Naive thymus-derived CD8-positive, alpha-beta T cell (primary cell): ENCODE measurements around the gene YIPF3. TPM values are rescaled to one million over a fixed set of nuclear protein-coding genes. Genes with fewer than 3 reads are reported as not detected.
A peak's percentile ranks its signal among the peaks of the same experiment; 100 is the strongest.

Experiments used
- ATAC-seq, 2 donors: fragments of 150-1000 bp; cut with Tn5 transposase in 1 of 2; sonication (Bioruptor Pico), chemical (Tn5 transposase) in 1 of 2; 1 replicate in 1 of 2; 2 replicates in 1 of 2; pipeline ENCODE4 v1.10.0; 2021; ENCODE audit warnings: mild to moderate bottlenecking in 2 of 2, moderate library complexity in 2 of 2
- POLR2A ChIA-PET: fragments of 350-600 bp; sonication (Branson Sonifier 250); formaldehyde crosslinking; loops from one replicate; lab custom pipeline; 2021; ENCODE audit warnings: antibody characterized with exemption; lab: Charles Lee
- DNase-seq, 10 donors: peaks; one replicate each; pipeline versions ENCODE4 v3.0.0 to v3.0.0-alpha.2; 2020 to 2022
- H3K27ac Mint-ChIP-seq, 10 donors: one replicate each; pipeline ENCODE4 v1.8.0; 2020 to 2022; ENCODE audit warnings: mild to moderate bottlenecking in 10 of 10, mixed read lengths in 10 of 10, moderate library complexity in 4 of 10, inconsistent platforms in 1 of 10
- H3K27me3 Mint-ChIP-seq, 5 donors: one replicate each; pipeline ENCODE4 v1.8.0; 2021 to 2022; ENCODE audit warnings: mixed read lengths in 5 of 5
- H3K36me3 Mint-ChIP-seq, 3 donors: one replicate each; pipeline ENCODE4 v1.8.0; 2020 to 2022; ENCODE audit warnings: mixed read lengths in 3 of 3, mild to moderate bottlenecking in 2 of 3, inconsistent platforms in 1 of 3
- H3K4me1 Mint-ChIP-seq, 4 donors: one replicate each; pipeline ENCODE4 v1.8.0; 2021 to 2022; ENCODE audit warnings: mixed read lengths in 4 of 4
- H3K4me3 Mint-ChIP-seq, 10 donors: one replicate each; pipeline ENCODE4 v1.8.0; 2020 to 2022; ENCODE audit warnings: mild to moderate bottlenecking in 10 of 10, mixed read lengths in 10 of 10, moderate library complexity in 6 of 10, inconsistent platforms in 1 of 10
- H3K9me3 Mint-ChIP-seq, 9 donors: one replicate each; pipeline ENCODE4 v1.8.0; 2020 to 2022; ENCODE audit warnings: mixed read lengths in 9 of 9, mild to moderate bottlenecking in 3 of 9, inconsistent platforms in 1 of 9, moderate library complexity in 1 of 9
- polyA plus RNA-seq, 3 donors: library from polyadenylated mRNA; unstranded; fragments of 300-500 nt; fragmentation: Illumina TruSeq; gene quantifications; one replicate each; pipeline ENCODE4 v1.2.3, GENCODE V29; 2021
- total RNA-seq, 8 experiments: library from RNA in 2 of 8; stranded (reverse) in 2 of 8; gene quantifications; one replicate each; pipeline ENCODE4 v1.2.3 and lab custom pipeline; 2021 to 2026

YIPF3 gene
- total and polyA plus RNA-seq, 5 experiments from 2014 or later, result 58.4 to 77.5 (median 70.4) TPM

- POLR2A ChIA-PET, result interaction anchor here (2.0 kb wide), 1 partner anchor 8 kb away, joined by 4 read pairs; no protein-coding TSS in a partner anchor
- H3K4me1 Mint-ChIP-seq, result peaks cover 10 to 30% (median 25%) of the 10 kb centered on the region in 4 donors
- H3K9me3 Mint-ChIP-seq, result no peaks in the 10 kb centered on the region
- no peak overlapping the region for H3K4me3 Mint-ChIP-seq
- DNase-seq (no peak), ATAC-seq (no peak)
- peak overlapping the region in 1 of 10 donors; percentile 73 for H3K27ac Mint-ChIP-seq
- H3K36me3 Mint-ChIP-seq, result peaks cover 0 to 47% (median 5%) of the 10 kb centered on the region in 3 donors
- H3K27me3 Mint-ChIP-seq, result no peaks in the 10 kb centered on the region
These were observed 19.0 kb downstream of the YIPF3 start for GRCh38 chr6:43497689-43498088.

GRCh38 chr6:43497129-43497396, 19.7 kb downstream of the YIPF3 start:
- peaks cover 0 to 44% (median 5%) of the 10 kb centered on the region in 3 donors for H3K36me3 Mint-ChIP-seq
- H3K27ac Mint-ChIP-seq, result peak overlapping the region in 4 of 10 donors; percentile 23 to 76 (median 63)
- no peak overlapping the region for H3K4me3 Mint-ChIP-seq
- peaks cover 14 to 36% (median 27%) of the 10 kb centered on the region in 4 donors for H3K4me1 Mint-ChIP-seq
- no peaks in the 10 kb centered on the region for H3K27me3 Mint-ChIP-seq
- POLR2A ChIA-PET, result no interaction called here
- H3K9me3 Mint-ChIP-seq, result no peaks in the 10 kb centered on the region
- no peak for ATAC-seq
- no peak for DNase-seq

DNA sequence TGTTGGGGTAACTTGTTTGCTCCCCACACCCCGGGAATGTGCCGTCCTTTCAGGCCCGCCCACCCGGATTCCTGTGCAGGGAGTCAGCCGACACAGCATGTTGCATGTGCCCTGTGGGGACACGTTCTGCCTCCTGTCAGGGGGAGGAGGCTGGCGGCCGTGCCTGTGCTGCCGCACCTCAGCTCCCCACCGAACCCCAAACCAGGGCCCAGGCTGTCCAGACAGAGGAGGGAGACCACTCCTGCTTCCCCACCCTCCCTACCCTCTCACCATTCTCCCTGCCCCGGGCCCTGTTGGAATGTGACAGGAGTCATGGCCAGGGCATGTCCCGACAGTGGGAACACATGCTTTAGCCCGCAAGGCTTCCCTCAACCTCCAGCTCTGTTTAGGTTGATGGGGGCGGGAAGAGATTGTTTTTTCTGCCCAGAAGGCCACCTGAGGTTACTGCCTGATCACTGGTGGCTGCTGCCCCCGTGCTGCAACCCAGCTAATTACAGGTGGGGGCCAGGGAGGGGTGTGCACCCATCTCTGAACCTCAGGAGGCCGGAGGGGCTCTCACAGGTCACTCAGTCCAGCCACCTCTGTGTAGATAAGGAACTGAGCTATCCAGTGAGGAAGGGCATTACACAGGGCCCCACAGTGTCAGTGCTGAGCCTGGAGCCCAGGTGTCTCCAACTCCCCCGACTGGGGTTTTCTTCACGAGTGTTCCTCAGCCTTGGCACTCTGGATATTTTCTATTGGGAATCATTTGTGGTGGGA, 20.2 kb downstream of the YIPF3 start:
- Mint-ChIP-seq H3K4me3 (no peak overlapping the region), H3K36me3 (peaks cover 0 to 39% (median under 1%) of the 10 kb centered on the region in 3 donors), H3K27me3 (no peaks in the 10 kb centered on the region), H3K9me3 (no peaks in the 10 kb centered on the region), H3K4me1 (peaks cover 14 to 36% (median 27%) of the 10 kb centered on the region in 4 donors), H3K27ac (peak overlapping the region in 4 of 10 donors; percentile 27 to 83 (median 75))
- ATAC-seq (no peak), DNase-seq (no peak)
- POLR2A ChIA-PET, result interaction anchor here (0.8 to 1.7 kb wide), 2 partner anchors 11 to 19 kb away, joined by 5 to 6 read pairs; partner anchors contain the start of gene TJAP1

DNA sequence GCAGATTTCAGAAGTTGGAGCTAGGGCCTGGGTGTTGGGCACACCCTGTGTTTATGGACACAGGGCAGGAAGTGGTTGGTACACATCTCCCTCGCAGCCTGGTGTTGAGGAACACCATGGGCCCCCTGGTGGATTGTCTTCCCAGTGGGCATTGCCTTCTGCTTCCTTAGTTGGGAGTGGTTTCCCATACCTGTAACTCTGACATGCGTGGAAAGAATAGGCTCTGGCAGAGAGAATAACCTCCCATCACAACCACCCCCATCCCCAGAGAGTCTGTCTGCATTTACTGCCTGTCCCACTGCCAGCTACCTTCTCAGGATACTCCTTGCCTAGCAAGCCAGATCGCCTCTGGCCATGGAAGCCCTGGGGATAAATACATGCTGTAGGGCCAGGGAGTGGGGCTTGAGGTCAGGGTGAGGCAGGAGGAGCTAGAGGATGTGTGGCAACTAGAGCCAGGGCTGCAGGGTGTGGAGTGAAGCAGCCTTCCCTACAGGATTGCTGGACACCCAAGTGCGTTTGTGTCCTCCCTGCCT, 21.3 kb downstream of the YIPF3 start:
- H3K27me3 Mint-ChIP-seq, result no peaks in the 10 kb centered on the region
- peak overlapping the region in 6 of 10 donors; percentile 9 to 77 (median 34) for H3K4me3 Mint-ChIP-seq
- H3K4me1 Mint-ChIP-seq, result peaks cover 16 to 36% (median 27%) of the 10 kb centered on the region in 4 donors
- ATAC-seq (peak; percentile 60 to 77), DNase-seq (no peak)
- POLR2A ChIA-PET, result interaction anchor here (0.8 to 1.7 kb wide), 2 partner anchors 10 to 18 kb away, joined by 5 to 6 read pairs; partner anchors contain the start of gene TJAP1
- no peaks in the 10 kb centered on the region for H3K9me3 Mint-ChIP-seq
- H3K36me3 Mint-ChIP-seq, result peaks cover 0 to 29% (median 0%) of the 10 kb centered on the region in 3 donors
- peak overlapping the region; percentile 50 to 91 (median 84) for H3K27ac Mint-ChIP-seq

DNA sequence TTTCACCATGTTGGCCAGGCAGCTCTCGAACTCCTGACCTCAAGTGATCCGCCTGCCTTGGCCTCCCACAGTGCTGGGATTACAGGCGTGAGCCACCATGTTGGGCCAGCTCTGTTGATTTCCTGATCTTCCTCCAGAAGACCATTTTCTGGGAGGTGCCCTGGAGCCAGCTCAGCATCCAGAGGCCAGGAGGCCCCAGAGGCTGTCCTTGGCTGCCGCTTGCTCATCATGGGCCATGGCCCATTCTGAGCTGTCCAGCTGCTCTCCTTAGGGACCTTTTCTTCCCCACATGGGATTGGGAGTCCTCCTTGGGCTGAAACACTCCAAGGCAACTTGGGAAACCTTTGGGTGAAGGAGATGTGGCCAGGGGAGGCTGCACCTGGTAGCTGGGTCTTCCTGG, 22.0 kb downstream of the YIPF3 start:
- Mint-ChIP-seq H3K4me1 (peaks cover 21 to 42% (median 30%) of the 10 kb centered on the region in 4 donors), H3K9me3 (no peaks in the 10 kb centered on the region), H3K4me3 (peak overlapping the region in 2 of 10 donors; percentile 30), H3K27me3 (no peaks in the 10 kb centered on the region), H3K36me3 (peaks cover 0 to 22% (median 0%) of the 10 kb centered on the region in 3 donors), H3K27ac (peak overlapping the region in 7 of 10 donors; percentile 80 to 91 (median 84))
- no peak for ATAC-seq
- POLR2A ChIA-PET, result interaction anchor here (1.7 kb wide), 1 partner anchor 17 kb away, joined by 6 read pairs; the partner anchor contains the start of gene TJAP1
- DNase-seq, result no peak

- no peak for ATAC-seq
- Mint-ChIP-seq H3K27ac (peak overlapping the region in 8 of 10 donors; percentile 24 to 91 (median 56)), H3K9me3 (no peaks in the 10 kb centered on the region), H3K4me1 (peaks cover 21 to 44% (median 30%) of the 10 kb centered on the region in 4 donors), H3K4me3 (peak overlapping the region in 2 of 10 donors; percentile 26 to 30), H3K27me3 (no peaks in the 10 kb centered on the region), H3K36me3 (peaks cover 0 to 18% (median 0%) of the 10 kb centered on the region in 3 donors)
- no peak for DNase-seq
- POLR2A ChIA-PET, result no interaction called here
These were observed 22.4 kb downstream of the YIPF3 start for GRCh38 chr6:43494321-43494720.

DNA sequence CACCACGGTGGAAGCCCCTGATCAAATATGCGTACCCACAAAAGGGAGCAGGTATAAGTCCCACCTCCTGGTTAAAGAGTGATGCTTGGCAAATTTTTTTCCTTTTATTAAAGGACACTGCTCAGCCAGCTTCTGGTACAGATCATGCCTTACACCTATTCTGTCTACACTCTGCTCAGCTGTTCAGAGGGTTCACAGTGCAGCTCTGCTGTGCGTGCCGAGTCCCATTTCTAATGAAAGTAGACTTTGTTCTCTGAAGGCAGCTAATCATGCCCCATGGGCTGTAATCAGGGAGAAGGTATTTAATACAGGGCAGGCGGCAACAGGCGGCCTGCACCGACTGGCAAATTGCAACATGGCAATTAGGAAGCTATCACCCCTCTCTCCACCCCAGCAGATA, 22.9 kb downstream of the YIPF3 start:
- peaks cover 0 to 17% (median 0%) of the 10 kb centered on the region in 3 donors for H3K36me3 Mint-ChIP-seq
- H3K27me3 Mint-ChIP-seq, result no peaks in the 10 kb centered on the region
- H3K4me3 Mint-ChIP-seq, result peak overlapping the region in 1 of 10 donors; percentile 26
- no peaks in the 10 kb centered on the region for H3K9me3 Mint-ChIP-seq
- ATAC-seq (no peak), DNase-seq (no peak)
- peak overlapping the region in 7 of 10 donors; percentile 24 to 74 (median 44) for H3K27ac Mint-ChIP-seq
- H3K4me1 Mint-ChIP-seq, result peaks cover 21 to 44% (median 32%) of the 10 kb centered on the region in 4 donors
- POLR2A ChIA-PET, result interaction anchor here (1.7 kb wide), 1 partner anchor 38 kb away, joined by 5 read pairs; the partner anchor contains the start of gene DLK2

DNA sequence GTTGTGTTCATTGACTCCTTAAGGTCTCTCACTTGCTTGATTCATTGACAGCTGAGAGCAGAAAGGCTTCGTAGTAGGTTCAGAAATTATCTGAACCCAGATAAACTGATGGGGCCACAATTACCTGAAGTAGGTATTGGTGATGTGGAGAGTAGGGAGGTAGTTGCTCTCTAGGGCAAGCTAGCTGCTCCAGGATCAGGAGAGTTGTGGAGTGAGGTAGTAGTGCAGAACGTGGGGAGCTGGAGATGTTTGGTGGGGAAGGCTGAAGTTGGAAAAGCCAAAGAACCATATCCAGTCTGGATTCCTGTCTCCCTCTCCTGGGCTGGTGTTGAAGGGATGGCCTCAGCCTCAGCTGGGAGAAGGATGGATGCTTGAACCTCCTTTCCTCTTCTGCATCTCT, 23.5 kb downstream of the YIPF3 start:
- POLR2A ChIA-PET, result interaction anchor here (1.7 kb wide), 1 partner anchor 37 kb away, joined by 5 read pairs; the partner anchor contains the start of gene DLK2
- Mint-ChIP-seq H3K36me3 (peaks cover 0 to 15% (median 0%) of the 10 kb centered on the region in 3 donors), H3K4me3 (no peak overlapping the region), H3K4me1 (peaks cover 22 to 46% (median 33%) of the 10 kb centered on the region in 4 donors), H3K27me3 (no peaks in the 10 kb centered on the region), H3K9me3 (no peaks in the 10 kb centered on the region), H3K27ac (peak overlapping the region in 5 of 10 donors; percentile 53 to 79 (median 70))
- ATAC-seq (no peak), DNase-seq (no peak)

GRCh38 chr6:43492673-43493072, 24.1 kb downstream of the YIPF3 start:
- POLR2A ChIA-PET, result interaction anchor here (1.7 kb wide), 1 partner anchor 37 kb away, joined by 5 read pairs; the partner anchor contains the start of gene DLK2
- no peak for ATAC-seq
- H3K27ac Mint-ChIP-seq, result peak overlapping the region in 3 of 10 donors; percentile 67 to 76 (median 76)

DNA sequence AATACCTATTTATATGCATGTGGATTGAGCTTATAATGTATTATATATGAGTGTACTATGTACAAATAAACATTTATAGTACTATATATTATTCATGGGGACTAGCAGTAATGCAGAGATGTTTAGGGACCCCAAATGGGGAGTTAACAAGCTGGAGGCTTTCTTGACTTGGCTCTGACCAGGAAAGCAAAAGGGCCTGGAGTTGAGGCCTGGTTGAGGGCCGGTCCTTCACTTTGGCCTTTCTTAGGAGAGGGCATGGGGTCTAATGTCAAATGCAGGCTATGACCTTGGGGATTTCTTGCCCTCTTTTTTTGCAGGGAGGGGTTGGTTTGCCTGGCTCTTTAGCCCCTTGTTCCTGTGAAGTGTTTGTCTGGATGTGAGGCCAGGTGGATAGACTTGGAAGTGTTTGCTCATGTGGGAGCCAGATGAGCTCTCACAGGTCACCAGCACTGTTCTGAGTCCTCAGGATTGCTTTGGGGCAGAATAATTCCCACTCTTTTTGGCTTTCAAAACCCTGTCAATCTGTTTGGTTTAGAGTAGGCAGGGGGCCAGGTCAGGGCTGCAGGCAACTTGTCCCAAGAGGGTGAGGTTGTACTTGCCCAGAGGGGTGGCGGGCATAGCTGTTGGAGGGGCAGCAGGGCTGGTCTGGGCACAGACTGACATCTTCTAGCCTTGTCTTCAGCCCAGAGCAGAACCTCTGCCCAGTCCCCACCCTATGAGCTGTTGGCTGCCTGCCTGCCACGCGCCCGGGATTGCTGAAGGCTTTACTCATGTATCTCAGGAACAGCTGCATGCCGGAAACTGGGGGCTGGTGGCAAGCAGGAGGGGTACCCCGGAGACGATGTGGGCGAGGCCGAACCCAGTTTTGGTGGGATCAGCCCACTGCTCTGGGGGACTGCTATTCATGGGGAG, 24.7 kb downstream of the YIPF3 start:
- Mint-ChIP-seq H3K9me3 (no peaks in the 10 kb centered on the region), H3K4me1 (peaks cover 23 to 49% (median 36%) of the 10 kb centered on the region in 4 donors), H3K36me3 (peaks cover 0 to 16% (median 0%) of the 10 kb centered on the region in 3 donors), H3K27ac (peak overlapping the region in 4 of 10 donors; percentile 6 to 76 (median 72)), H3K27me3 (no peaks in the 10 kb centered on the region), H3K4me3 (no peak overlapping the region)
- ATAC-seq (no peak), DNase-seq (no peak)
- POLR2A ChIA-PET, result interaction anchor here (1.7 kb wide), 1 partner anchor 36 kb away, joined by 5 read pairs; the partner anchor contains the start of gene DLK2

More at GRCh38 chr6:43492673-43493072, 24.1 kb downstream of the YIPF3 start:
- H3K4me1 Mint-ChIP-seq, result peaks cover 23 to 49% (median 35%) of the 10 kb centered on the region in 4 donors
- peaks cover 0 to 14% (median 0%) of the 10 kb centered on the region in 3 donors for H3K36me3 Mint-ChIP-seq
- H3K4me3 Mint-ChIP-seq, result no peak overlapping the region
- DNase-seq, result no peak
- H3K27me3 Mint-ChIP-seq, result no peaks in the 10 kb centered on the region
- no peaks in the 10 kb centered on the region for H3K9me3 Mint-ChIP-seq

DNA sequence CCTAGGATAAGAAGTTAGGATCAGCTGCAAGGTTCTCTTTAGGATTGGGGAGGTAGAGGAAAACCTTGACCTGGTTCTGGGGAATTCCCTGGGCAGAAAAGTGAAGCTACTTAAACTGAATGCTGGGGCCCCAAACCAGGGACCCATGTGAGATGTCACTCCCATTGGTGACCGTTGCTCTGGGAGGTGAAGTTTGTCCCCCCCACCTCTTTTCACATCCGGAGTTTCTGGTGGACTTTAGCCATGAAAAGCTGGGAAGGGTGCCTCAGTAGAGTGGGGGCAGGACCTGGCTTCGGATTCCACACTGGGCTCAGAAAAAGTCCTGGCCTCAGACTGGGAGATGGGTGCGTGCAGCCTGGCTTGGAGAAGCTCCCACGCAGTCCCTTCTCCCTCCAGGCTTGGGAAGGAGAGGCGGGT, 26.2 kb downstream of the YIPF3 start:
- no peak overlapping the region for H3K4me3 Mint-ChIP-seq
- peaks cover 23 to 48% (median 33%) of the 10 kb centered on the region in 4 donors for H3K4me1 Mint-ChIP-seq
- DNase-seq (no peak), ATAC-seq (no peak)
- H3K27ac Mint-ChIP-seq, result peak overlapping the region in 2 of 10 donors; percentile 36 to 52
- H3K9me3 Mint-ChIP-seq, result no peaks in the 10 kb centered on the region
- H3K36me3 Mint-ChIP-seq, result peaks cover 0 to 27% (median 0%) of the 10 kb centered on the region in 3 donors
- no peaks in the 10 kb centered on the region for H3K27me3 Mint-ChIP-seq
- POLR2A ChIA-PET, result interaction anchor here (1.8 to 2.2 kb wide), 2 partner anchors 8 to 12 kb away, joined by 4 to 8 read pairs; partner anchors contain the start of gene TJAP1
